Neuronal stem cell (in vitro differentiated cells): ENCODE measurements around the gene SUV39H1.
A peak's percentile ranks its signal among the peaks of the same experiment; 100 is the strongest.

Source experiments
- DNase-seq: peaks from one replicate; pipeline ENCODE4 v3.0.0-alpha.2; 2013; ENCODE audit warnings: low spot score
- H2AFZ ChIP-seq: one replicate; pipeline ENCODE4 v1.6.1; 2013; ENCODE audit warnings: mild to moderate bottlenecking, low read length, inconsistent platforms
- H2AK5ac ChIP-seq: 2 replicates; pipeline ENCODE4 v1.6.1; 2013; ENCODE audit warnings: low read depth, mild to moderate bottlenecking, inconsistent platforms, low read length, moderate library complexity, mixed read lengths
- H2BK120ac ChIP-seq: 2 replicates; pipeline ENCODE4 v1.6.1; 2013; ENCODE audit warnings: low read depth, mild to moderate bottlenecking, inconsistent platforms, low read length, moderate library complexity, mixed read lengths
- H2BK12ac ChIP-seq: one replicate; pipeline ENCODE4 v1.6.1; 2013; ENCODE audit warnings: low read length, inconsistent platforms
- H2BK15ac ChIP-seq: 2 replicates; pipeline ENCODE4 v1.6.1; 2013; ENCODE audit warnings: mild to moderate bottlenecking, low read length, inconsistent platforms, mixed read lengths
- H2BK5ac ChIP-seq: one replicate; pipeline ENCODE4 v1.6.1; 2013; ENCODE audit warnings: inconsistent platforms, mild to moderate bottlenecking, low read length, moderate library complexity
- H3K14ac ChIP-seq: one replicate; pipeline ENCODE4 v1.6.1; 2013; ENCODE audit warnings: low read length, inconsistent platforms
- H3K18ac ChIP-seq: 2 replicates; pipeline ENCODE4 v1.6.1; 2013; ENCODE audit warnings: low read length, inconsistent platforms
- H3K23ac ChIP-seq: 2 replicates; pipeline ENCODE4 v1.6.1; 2013; ENCODE audit warnings: low read depth, mild to moderate bottlenecking, mixed read lengths, low read length, inconsistent platforms; ENCODE audit not compliant: poor library complexity
- H3K27ac ChIP-seq: replicated peaks from 3 replicates; pipeline ENCODE4 v1.5.1; 2013; ENCODE audit warnings: low read length, inconsistent platforms
- H3K27me3 ChIP-seq, 3 experiments: 2 replicates each; pipeline ENCODE4 v1.6.1; 2013; ENCODE audit warnings: low read length in 3 of 3, mild to moderate bottlenecking in 2 of 3, inconsistent platforms in 1 of 3, low read depth in 1 of 3, mixed read lengths in 1 of 3, moderate library complexity in 1 of 3; ENCODE audit not compliant: control insufficient read depth in 3 of 3, insufficient read depth in 3 of 3
- H3K36me3 ChIP-seq, 2 donors: replicated peaks in 1 of 2; 2 replicates each; pipeline ENCODE4 v1.6.1; 2013; ENCODE audit warnings: low read length in 2 of 2; ENCODE audit not compliant: control insufficient read depth in 2 of 2, insufficient read depth in 2 of 2
- H3K4ac ChIP-seq: 2 replicates; pipeline ENCODE4 v1.6.1; 2013; ENCODE audit warnings: inconsistent platforms, mild to moderate bottlenecking, low read length, moderate library complexity
- H3K4me1 ChIP-seq, 2 donors: 1 replicate in 1 of 2; 2 replicates in 1 of 2; pipeline ENCODE4 v1.6.1; 2013; ENCODE audit warnings: low read length in 2 of 2, low read depth in 1 of 2; ENCODE audit not compliant: control insufficient read depth in 2 of 2, insufficient read depth in 1 of 2
- H3K4me2 ChIP-seq: one replicate; pipeline ENCODE4 v1.6.1; 2013; ENCODE audit warnings: mild to moderate bottlenecking, low read length, inconsistent platforms; ENCODE audit not compliant: insufficient read depth, poor library complexity, severe bottlenecking
- H3K4me3 ChIP-seq, 2 donors: 2 replicates each; pipeline ENCODE4 v1.5.1; 2013; ENCODE audit warnings: low read length in 2 of 2, mild to moderate bottlenecking in 2 of 2, inconsistent platforms in 1 of 2, moderate library complexity in 1 of 2
- H3K79me1 ChIP-seq: one replicate; pipeline ENCODE4 v1.6.1; 2013; ENCODE audit warnings: low read depth, mild to moderate bottlenecking, inconsistent platforms, low read length, moderate library complexity
- H3K9ac ChIP-seq: one replicate; pipeline ENCODE4 v1.6.1; 2013; ENCODE audit warnings: mild to moderate bottlenecking, low read depth, low read length, inconsistent platforms; ENCODE audit not compliant: poor library complexity
- H3K9me3 ChIP-seq, 2 donors: replicated peaks in 1 of 2; 2 replicates each; pipeline versions ENCODE3 to v1.6.1; 2013; ENCODE audit warnings: low read length in 2 of 2, mild to moderate bottlenecking in 2 of 2, inconsistent platforms in 1 of 2, low read depth in 1 of 2, mixed read lengths in 1 of 2, moderate library complexity in 1 of 2; ENCODE audit not compliant: control insufficient read depth in 2 of 2, insufficient read depth in 1 of 2
- H4K8ac ChIP-seq: one replicate; pipeline ENCODE4 v1.6.1; 2013; ENCODE audit warnings: low read depth, mild to moderate bottlenecking, inconsistent platforms, low read length, moderate library complexity
- H4K91ac ChIP-seq: one replicate; pipeline ENCODE4 v1.6.1; 2013; ENCODE audit warnings: low read length, low read depth, mild to moderate bottlenecking, inconsistent platforms; ENCODE audit not compliant: poor library complexity
- WGBS, 2 donors: extraction: QIAGEN DNeasy Blood & Tissue Kit; methylation state at CpG; one replicate each; pipeline ENCODE4 v1.1.7; 2013; ENCODE audit warnings: missing lambda C conversion rate in 2 of 2, mixed read lengths in 1 of 2; ENCODE audit not compliant: insufficient read length in 2 of 2, insufficient replicate concordance in 1 of 2; ENCODE audit errors: extremely low coverage in 2 of 2; 5-methylcytosine and 5-hydroxymethylcytosine counted together

The SUV39H1 gene

DNA sequence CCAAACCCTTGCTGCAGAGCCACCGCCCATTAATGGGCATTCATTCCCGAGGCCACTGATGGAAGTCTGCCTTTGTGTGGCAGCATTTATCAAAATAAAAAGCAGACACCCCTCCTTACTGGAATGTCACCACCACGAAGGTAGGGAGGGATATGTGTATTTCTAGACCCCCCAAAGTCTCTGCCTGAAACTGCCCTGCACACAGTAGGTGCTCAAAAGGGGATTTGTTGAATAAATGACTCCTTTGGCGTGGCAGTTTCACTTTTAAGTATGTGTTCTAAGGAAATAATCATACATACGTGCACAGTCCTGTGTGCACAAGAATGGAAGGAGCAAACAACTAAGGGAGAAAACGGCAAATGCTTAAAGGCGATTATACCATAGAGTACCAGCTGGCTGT is 41.4 kb downstream of the SUV39H1 start:
- peak overlapping the region; percentile 53 to 82 for H3K4me3 ChIP-seq
- no peak overlapping the region for H3K23ac ChIP-seq
- H2BK5ac ChIP-seq = no peak overlapping the region
- no peak overlapping the region for H4K8ac ChIP-seq
- no peak overlapping the region for H4K91ac ChIP-seq
- no peaks in the 10 kb centered on the region for H3K9me3 ChIP-seq
- H3K27ac ChIP-seq = peak overlapping the region; percentile 96
- no peak overlapping the region for H2BK12ac ChIP-seq
- DNase-seq = no peak
- H3K4me1 ChIP-seq = no peaks in the 10 kb centered on the region
- peak overlapping the region; percentile 53 for H3K4me2 ChIP-seq
- no CpG with 5 or more reads among the region's 7 CpGs for WGBS, 2 donors
- H3K9ac ChIP-seq = no peak overlapping the region
- no peak overlapping the region for H2BK15ac ChIP-seq
- H3K18ac ChIP-seq = no peak overlapping the region
- H3K36me3 ChIP-seq = no peaks in the 10 kb centered on the region
- H2AK5ac ChIP-seq = no peak overlapping the region
- no peaks in the 10 kb centered on the region for H3K27me3 ChIP-seq
- no peak overlapping the region for H3K4ac ChIP-seq
- peak overlapping the region; percentile 80 for H2AFZ ChIP-seq
- no peaks in the 10 kb centered on the region for H3K79me1 ChIP-seq
- H2BK120ac ChIP-seq = no peak overlapping the region
- H3K14ac ChIP-seq = no peak overlapping the region

DNA sequence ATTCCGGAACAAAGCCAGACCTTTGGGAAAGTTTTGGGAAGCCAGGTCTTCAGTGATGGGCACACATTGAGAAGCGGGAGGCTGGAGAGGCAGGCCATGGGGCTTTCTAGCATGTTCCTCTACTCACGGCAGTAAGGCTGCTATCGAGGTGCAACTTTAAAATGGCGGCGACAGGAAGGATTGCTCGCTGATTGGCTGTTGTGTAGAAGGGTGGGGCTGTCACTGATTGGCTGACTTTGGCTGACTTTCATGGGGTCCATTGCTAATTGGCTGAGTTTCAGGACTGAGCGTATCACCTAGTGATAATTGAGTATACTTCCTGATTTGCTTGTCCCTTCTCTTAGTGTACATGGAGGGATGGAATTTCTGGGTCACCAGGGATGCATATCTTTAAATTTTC is 45.3 kb downstream of the SUV39H1 start:
- no peaks in the 10 kb centered on the region for H3K79me1 ChIP-seq
- no peaks in the 10 kb centered on the region for H3K27me3 ChIP-seq
- no peak overlapping the region for H4K91ac ChIP-seq
- H3K36me3 ChIP-seq = no peaks in the 10 kb centered on the region
- no peaks in the 10 kb centered on the region for H3K9me3 ChIP-seq
- WGBS, 2 donors = no CpG with 5 or more reads among the region's 8 CpGs
- no peak overlapping the region for H3K9ac ChIP-seq
- no peaks in the 10 kb centered on the region for H3K4me1 ChIP-seq
- no peak overlapping the region for H3K27ac ChIP-seq
- no peak overlapping the region for H3K18ac ChIP-seq
- no peak overlapping the region for H2BK15ac ChIP-seq
- no peak overlapping the region for H2BK12ac ChIP-seq
- H2AFZ ChIP-seq = no peak overlapping the region
- no peak overlapping the region for H2BK120ac ChIP-seq
- H3K23ac ChIP-seq = no peak overlapping the region
- H4K8ac ChIP-seq = no peak overlapping the region
- no peak for DNase-seq
- H2AK5ac ChIP-seq = no peak overlapping the region
- no peak overlapping the region for H3K4me2 ChIP-seq
- no peak overlapping the region for H3K4me3 ChIP-seq
- H2BK5ac ChIP-seq = no peak overlapping the region
- no peak overlapping the region for H3K4ac ChIP-seq
- no peak overlapping the region for H3K14ac ChIP-seq

DNA sequence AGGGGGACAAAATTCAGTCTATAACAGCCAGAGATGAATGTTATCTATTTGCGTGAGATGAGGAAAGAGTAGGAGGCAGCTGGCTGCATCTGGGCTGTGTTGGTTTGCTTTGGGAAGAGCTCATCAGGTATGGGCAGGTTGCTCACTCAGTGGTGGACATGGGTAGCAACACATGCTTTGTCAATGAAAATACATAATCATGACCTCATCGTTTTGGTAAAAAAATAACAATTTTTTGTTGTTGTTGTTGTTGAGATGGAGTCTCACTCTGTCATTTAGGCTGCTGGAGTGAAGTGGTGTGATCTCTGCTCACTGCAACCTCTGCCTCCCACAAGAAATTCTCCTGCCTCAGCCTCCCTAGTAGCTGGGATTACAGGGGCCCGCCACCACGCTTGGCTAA is 48.7 kb downstream of the SUV39H1 start:
- H3K4me3 ChIP-seq = no peak overlapping the region
- H4K91ac ChIP-seq = no peak overlapping the region
- no peak overlapping the region for H2BK120ac ChIP-seq
- H3K18ac ChIP-seq = no peak overlapping the region
- H2AFZ ChIP-seq = peak overlapping the region; percentile 23
- no peak overlapping the region for H3K9ac ChIP-seq
- H2BK12ac ChIP-seq = no peak overlapping the region
- no peak overlapping the region for H3K4ac ChIP-seq
- no peaks in the 10 kb centered on the region for H3K4me1 ChIP-seq
- H3K4me2 ChIP-seq = no peak overlapping the region
- H3K27ac ChIP-seq = no peak overlapping the region
- no peaks in the 10 kb centered on the region for H3K79me1 ChIP-seq
- H2BK15ac ChIP-seq = no peak overlapping the region
- no peak overlapping the region for H3K23ac ChIP-seq
- H3K14ac ChIP-seq = no peak overlapping the region
- no peaks in the 10 kb centered on the region for H3K36me3 ChIP-seq
- no peaks in the 10 kb centered on the region for H3K27me3 ChIP-seq
- no peak for DNase-seq
- H3K9me3 ChIP-seq = no peaks in the 10 kb centered on the region
- WGBS, 2 donors = no CpG with 5 or more reads among the region's 4 CpGs
- no peak overlapping the region for H2BK5ac ChIP-seq
- H2AK5ac ChIP-seq = no peak overlapping the region
- no peak overlapping the region for H4K8ac ChIP-seq

DNA sequence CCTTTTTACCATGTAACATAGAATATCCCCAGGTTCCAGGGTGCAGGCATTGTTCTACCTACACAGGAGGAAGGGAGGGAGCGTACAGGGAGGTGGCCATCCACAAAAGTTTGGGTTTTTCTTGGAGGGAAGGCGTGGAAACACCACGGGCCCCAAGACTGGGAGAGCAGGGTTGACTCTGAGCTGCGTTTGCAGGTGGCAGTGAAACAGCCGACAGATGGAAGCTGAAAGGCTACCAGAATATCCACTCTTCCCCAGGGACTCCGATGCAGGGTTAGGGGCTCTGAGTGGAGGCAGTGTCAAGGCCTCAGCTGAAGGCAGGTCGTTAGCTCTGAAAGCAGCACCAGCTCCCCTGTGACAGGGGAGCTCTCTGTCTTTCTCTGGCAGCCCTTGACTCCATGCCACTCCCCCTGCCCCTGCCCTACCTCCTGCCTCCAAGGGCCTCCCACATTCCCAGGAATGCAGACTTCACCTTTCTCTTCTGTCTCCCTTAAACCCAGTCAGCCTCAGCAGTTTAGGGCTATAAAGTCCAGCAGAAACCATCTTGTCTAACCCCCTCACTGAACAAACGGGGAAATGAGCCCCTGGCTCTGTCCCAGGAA is 51.0 kb downstream of the SUV39H1 start:
- H3K23ac ChIP-seq = no peak overlapping the region
- no peak overlapping the region for H3K4ac ChIP-seq
- no peak overlapping the region for H2AK5ac ChIP-seq
- no peak overlapping the region for H3K14ac ChIP-seq
- H3K36me3 ChIP-seq = no peaks in the 10 kb centered on the region
- no peaks in the 10 kb centered on the region for H3K4me1 ChIP-seq
- H2BK5ac ChIP-seq = no peak overlapping the region
- no peak overlapping the region for H4K8ac ChIP-seq
- no peak overlapping the region for H2BK15ac ChIP-seq
- no peaks in the 10 kb centered on the region for H3K79me1 ChIP-seq
- peaks cover 0 to 5% (median 0%) of the 10 kb centered on the region in 3 experiments for H3K27me3 ChIP-seq
- H3K4me3 ChIP-seq = no peak overlapping the region
- H3K18ac ChIP-seq = no peak overlapping the region
- no peak for DNase-seq
- no peak overlapping the region for H4K91ac ChIP-seq
- no peak overlapping the region for H3K9ac ChIP-seq
- no peak overlapping the region for H2BK120ac ChIP-seq
- H3K9me3 ChIP-seq = no peaks in the 10 kb centered on the region
- H3K4me2 ChIP-seq = no peak overlapping the region
- H2BK12ac ChIP-seq = no peak overlapping the region
- no CpG with 5 or more reads among the region's 8 CpGs for WGBS, 2 donors
- peak overlapping the region; percentile 44 for H2AFZ ChIP-seq
- no peak overlapping the region for H3K27ac ChIP-seq
